Small intestine (tissue), 7 donors: ENCODE measurements around the gene SURF6. TPM values are rescaled to one million over a fixed set of nuclear protein-coding genes. Genes with fewer than 3 reads are reported as not detected.

Experiments
- DNase-seq, 2 donors: peaks; one replicate each; pipeline versions ENCODE4 v3.0.0 to v3.0.0-alpha.2; 2013
- FAIRE-seq: peaks from 2 replicates; lab custom pipeline; 2012; peaks lifted over from hg19 to GRCh38; lab: Jason Lieb, UNC
- H3K27ac ChIP-seq, 3 donors: one replicate each; pipeline ENCODE4 v1.5.1; 2013; ENCODE audit warnings: low read length in 2 of 3, mild to moderate bottlenecking in 2 of 3, control low read depth in 1 of 3, inconsistent platforms in 1 of 3, low read depth in 1 of 3, moderate library complexity in 1 of 3
- H3K27me3 ChIP-seq, 3 donors: one replicate each; pipeline ENCODE4 v1.6.1; 2013; ENCODE audit warnings: low read length in 3 of 3, inconsistent platforms in 1 of 3; ENCODE audit not compliant: control insufficient read depth in 3 of 3, insufficient read depth in 3 of 3
- H3K36me3 ChIP-seq, 3 donors: one replicate each; pipeline ENCODE4 v1.6.1; 2013; ENCODE audit warnings: low read length in 3 of 3, inconsistent platforms in 1 of 3, low read depth in 1 of 3, mild to moderate bottlenecking in 1 of 3, moderate library complexity in 1 of 3; ENCODE audit not compliant: control insufficient read depth in 3 of 3, insufficient read depth in 2 of 3
- H3K4me1 ChIP-seq, 3 donors: one replicate each; pipeline ENCODE4 v1.6.1; 2013; ENCODE audit warnings: low read length in 2 of 3, inconsistent platforms in 1 of 3, low read depth in 1 of 3, mild to moderate bottlenecking in 1 of 3, moderate library complexity in 1 of 3; ENCODE audit not compliant: control insufficient read depth in 3 of 3, insufficient read depth in 2 of 3
- H3K4me3 ChIP-seq, 3 donors: one replicate each; pipeline ENCODE4 v1.5.1; 2013; ENCODE audit warnings: low read length in 3 of 3, control low read depth in 1 of 3, inconsistent platforms in 1 of 3, low read depth in 1 of 3, mild to moderate bottlenecking in 1 of 3, moderate library complexity in 1 of 3
- H3K9me3 ChIP-seq, 2 donors: one replicate each; pipeline ENCODE4 v1.6.1; 2013; ENCODE audit warnings: low read depth in 1 of 2, low read length in 1 of 2; ENCODE audit not compliant: control insufficient read depth in 2 of 2, insufficient read depth in 1 of 2
- WGBS, 3 donors: extraction: QIAGEN DNeasy Blood & Tissue Kit; methylation state at CpG; one replicate each; pipeline ENCODE4 v1.1.7; 2013; 5-methylcytosine and 5-hydroxymethylcytosine counted together
- polyA plus RNA-seq, 4 donors: library from polyadenylated mRNA; stranded (reverse) in 3 of 4; unstranded in 1 of 4; fragments of 200-250 nt in 3 of 4; fragments of 120-200 nt in 1 of 4; gene quantifications; one replicate each; pipeline versions ENCODE4 v1.2.1 to v1.2.3, GENCODE V29; 2013
- donor health status: healthy with polysubstance abuse.
- donor health status: control.
- donor health status: control.
- donor health status: Bipolar disorder and iron deficiency.
- donor health status: healthy.

Gene SURF6
- polyA plus RNA-seq, 4 donors: 23.2 to 48.0 (median 37.0) TPM

DNA sequence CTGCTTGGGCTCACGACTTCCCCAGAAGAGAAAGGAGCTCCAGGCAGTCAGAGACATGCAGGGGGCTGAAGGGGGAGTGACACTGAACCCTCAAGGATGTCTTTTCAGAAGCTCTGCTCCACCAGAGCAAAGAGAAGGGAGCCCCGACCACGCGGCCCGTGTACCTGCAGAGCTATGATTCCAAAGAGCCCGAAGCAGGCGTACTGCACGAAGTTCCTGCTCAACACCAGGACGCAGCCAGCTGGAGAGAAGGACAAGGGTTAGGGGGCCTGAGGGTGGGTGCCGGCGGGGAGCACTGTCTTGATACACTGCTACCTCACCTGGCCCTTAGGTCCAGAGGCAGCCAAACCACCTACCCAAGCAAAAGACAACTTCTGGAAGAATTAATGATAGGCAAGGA, 30.4 kb upstream of the SURF6 start:
- H3K4me1 ChIP-seq: peaks cover 7 to 58% (median 17%) of the 10 kb centered on the region in 3 donors
- FAIRE-seq: no peak

DNA sequence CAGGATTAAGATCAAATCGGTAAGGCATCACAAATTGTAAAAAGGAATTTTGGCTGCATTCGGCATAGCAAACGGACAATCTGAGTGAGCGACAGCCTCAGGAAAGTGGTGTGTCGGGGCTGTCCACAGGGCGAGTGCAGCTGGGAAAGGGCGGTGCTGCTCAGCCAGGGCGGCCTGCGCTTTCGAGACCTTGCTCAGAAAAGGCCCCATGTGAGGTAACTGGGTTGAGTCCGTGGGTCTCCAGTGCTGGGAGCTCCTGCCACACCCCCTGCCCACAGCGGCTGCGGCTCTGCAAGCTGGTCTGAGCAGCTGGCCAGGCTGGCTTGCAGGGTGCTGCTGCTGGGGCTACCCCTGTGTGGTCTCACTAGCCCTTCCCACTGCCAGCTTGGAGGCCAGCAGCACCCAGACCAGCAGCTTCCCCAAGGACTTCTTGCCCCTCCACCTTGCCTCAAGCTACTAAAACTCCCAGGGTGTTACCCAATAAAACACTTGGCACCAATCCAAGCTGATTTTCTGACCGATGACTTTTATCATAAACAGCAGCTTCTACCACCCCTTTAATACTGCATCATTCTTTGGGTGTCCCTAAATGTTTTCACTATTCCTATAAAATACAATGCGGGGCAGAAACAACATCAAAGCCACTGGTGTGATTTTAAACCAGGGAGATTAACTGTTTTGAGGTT, 26.5 kb upstream of the SURF6 start:
- Histone ChIP-seq H3K27me3 (no peaks in the 10 kb centered on the region), H3K4me1 (peaks cover 0 to 58% (median 7%) of the 10 kb centered on the region in 3 donors), H3K36me3 (peaks cover 5 to 95% (median 37%) of the 10 kb centered on the region in 3 donors), H3K27ac (peak overlapping the region in 1 of 3 donors; percentile 4), H3K9me3 (no peaks in the 10 kb centered on the region), H3K4me3 (no peak overlapping the region)
- DNase-seq: no peak
- FAIRE-seq: no peak
- WGBS, 3 donors: 84 to 91% (median 88%) methylated on average over 15 of the region's 15 CpGs

More for the DNA sequence above, 30.4 kb upstream of the SURF6 start:
- H3K36me3 ChIP-seq: peaks cover 11 to 89% (median 37%) of the 10 kb centered on the region in 3 donors
- peak overlapping the region in 1 of 3 donors; percentile 93 for H3K27ac ChIP-seq
- H3K4me3 ChIP-seq: no peak overlapping the region
- no peaks in the 10 kb centered on the region for H3K9me3 ChIP-seq
- 93 to 96% (median 94%) methylated on average over 11 of the region's 11 CpGs for WGBS, 3 donors
- no peak for DNase-seq
- H3K27me3 ChIP-seq: no peaks in the 10 kb centered on the region

DNA sequence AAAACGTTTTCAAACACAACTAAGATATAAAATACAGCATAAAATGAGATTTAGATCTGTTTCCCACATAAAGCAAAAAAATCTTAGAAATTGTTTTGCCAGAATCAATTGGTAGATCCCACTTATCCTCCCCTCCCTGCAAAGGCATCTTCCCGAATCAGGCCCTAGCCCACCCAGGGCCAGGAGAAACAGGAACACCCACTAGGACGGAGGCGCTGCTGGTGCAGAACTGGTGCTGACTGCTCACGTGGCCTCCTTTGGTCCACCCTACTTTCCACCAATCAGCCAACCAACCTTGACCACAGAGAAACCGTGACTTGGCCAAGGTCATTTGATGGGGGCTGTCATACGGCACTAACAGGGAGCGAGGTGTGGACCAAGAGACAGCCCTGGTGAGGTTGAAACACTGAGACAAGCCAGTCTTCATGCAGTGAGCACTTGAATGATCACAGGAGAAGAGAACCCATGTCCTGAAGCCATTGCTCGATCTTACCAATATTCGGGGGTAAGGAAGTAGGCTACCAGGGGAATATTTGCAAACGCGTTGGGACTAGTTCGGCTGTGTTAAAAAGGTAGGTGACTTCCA, 25.6 kb upstream of the SURF6 start:
- H3K36me3 ChIP-seq: peaks cover 5 to 90% (median 29%) of the 10 kb centered on the region in 3 donors
- no peak for DNase-seq
- peak overlapping the region in 1 of 3 donors; percentile 4 for H3K27ac ChIP-seq
- FAIRE-seq: no peak
- H3K4me3 ChIP-seq: no peak overlapping the region
- 79 to 85% (median 83%) methylated on average over 13 of the region's 13 CpGs for WGBS, 3 donors
- H3K27me3 ChIP-seq: no peaks in the 10 kb centered on the region
- peaks cover 0 to 56% (median 2%) of the 10 kb centered on the region in 3 donors for H3K4me1 ChIP-seq
- H3K9me3 ChIP-seq: no peaks in the 10 kb centered on the region

DNA sequence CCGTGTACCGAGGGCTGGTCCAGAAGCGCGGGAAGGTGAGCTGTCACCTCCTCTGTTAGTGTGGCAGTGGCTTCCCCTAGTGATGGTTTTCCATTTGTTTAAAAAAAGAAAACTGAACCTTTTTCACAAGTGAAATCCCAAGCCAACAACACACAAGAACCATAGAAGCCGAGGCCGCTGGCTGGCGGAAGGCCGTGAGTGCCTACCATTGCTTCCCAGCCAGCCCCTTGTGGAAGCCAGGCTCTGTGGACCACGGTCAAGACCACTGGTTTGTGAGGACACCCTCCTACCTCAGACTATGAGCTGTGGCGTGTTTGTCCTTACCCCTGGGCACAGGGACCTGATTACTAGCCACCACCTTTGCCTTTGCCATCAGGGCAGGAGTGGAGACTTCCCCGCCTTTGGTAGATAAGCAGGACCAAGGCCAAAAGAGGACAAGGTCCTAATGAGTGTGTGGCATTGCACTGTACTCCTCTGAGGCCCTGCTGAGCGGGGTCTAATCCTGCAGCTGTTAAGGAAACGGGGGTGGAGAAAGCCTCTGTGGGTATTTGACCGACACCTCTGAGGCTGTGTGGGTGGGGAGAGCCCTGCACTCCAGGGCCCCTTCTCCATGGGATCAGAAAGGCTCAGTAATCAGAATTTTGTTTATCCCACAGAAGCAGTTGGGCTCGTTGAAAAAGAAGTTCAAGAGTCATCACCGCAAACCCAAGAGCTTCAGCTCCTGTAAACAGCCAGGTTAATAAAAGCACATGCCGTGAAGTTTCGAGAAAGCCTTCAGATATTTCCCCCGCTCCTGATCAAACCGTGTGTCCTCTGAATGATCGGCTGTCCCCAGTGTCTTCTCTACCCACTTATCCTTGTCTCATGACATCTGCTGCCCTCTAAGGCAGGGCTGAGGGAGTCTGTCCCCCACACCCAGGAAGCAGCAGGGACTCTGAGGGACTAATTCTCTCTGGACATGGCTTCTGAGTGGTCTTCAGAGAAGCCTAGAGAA, 24.7 kb upstream of the SURF6 start:
- H3K36me3 ChIP-seq: peaks cover 5 to 84% (median 21%) of the 10 kb centered on the region in 3 donors
- peak overlapping the region; percentile 10 to 67 (median 52) for H3K27ac ChIP-seq
- DNase-seq (peak in 1 of 2 donors; percentile 92), FAIRE-seq (no peak)
- no peaks in the 10 kb centered on the region for H3K9me3 ChIP-seq
- peaks cover 0 to 53% (median 2%) of the 10 kb centered on the region in 3 donors for H3K4me1 ChIP-seq
- H3K27me3 ChIP-seq: no peaks in the 10 kb centered on the region
- WGBS, 3 donors: 47 to 68% (median 55%) methylated on average over 21 of the region's 21 CpGs
- H3K4me3 ChIP-seq: no peak overlapping the region

DNA sequence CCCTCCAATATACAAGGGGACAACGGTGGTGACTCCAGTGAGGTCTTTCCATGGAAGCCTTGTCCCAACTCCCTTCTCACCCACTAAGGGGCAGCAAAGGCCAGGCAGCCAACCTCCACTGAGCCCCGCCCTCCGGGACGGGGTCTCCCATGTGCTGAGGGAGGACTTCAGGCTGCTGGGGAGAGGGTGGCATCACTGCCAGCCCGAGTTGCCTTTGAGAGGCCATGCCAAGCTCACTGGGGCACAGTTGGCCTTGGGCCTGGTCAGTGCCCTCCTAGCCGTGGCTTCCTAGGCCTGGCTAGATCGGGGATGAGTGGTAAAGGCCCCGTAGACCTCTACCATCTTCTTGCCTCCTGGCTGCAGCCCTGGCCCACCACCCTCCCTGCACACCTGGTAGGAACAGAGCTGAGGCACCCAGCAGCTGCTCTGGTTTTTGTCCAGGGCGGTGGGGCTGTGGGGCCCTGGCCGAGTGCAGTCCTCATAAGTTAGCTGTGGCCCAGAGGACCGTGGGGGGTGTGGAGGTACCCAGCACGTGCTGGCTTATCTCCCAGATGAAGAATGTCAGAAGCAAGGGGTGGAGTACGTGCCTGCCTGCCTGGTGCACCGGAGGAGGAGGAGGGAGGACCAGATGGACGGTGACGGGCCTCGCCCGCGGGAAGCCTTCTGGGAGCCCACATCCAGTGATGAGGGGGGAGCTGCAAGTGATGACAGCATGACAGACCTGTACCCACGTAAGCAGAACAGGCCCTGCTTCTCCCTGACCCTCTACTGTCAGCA, 23.6 kb upstream of the SURF6 start:
- peaks cover 2 to 56% (median 2%) of the 10 kb centered on the region in 3 donors for H3K4me1 ChIP-seq
- H3K9me3 ChIP-seq: no peaks in the 10 kb centered on the region
- H3K27me3 ChIP-seq: no peaks in the 10 kb centered on the region
- peak in 1 of 2 donors; percentile 37 for DNase-seq
- peaks cover 3 to 77% (median 16%) of the 10 kb centered on the region in 3 donors for H3K36me3 ChIP-seq
- H3K27ac ChIP-seq: peak overlapping the region in 1 of 3 donors; percentile 46
- FAIRE-seq: no peak
- no peak overlapping the region for H3K4me3 ChIP-seq
- WGBS, 3 donors: 39 to 62% (median 53%) methylated on average over 18 to 20 of the region's 20 CpGs

DNA sequence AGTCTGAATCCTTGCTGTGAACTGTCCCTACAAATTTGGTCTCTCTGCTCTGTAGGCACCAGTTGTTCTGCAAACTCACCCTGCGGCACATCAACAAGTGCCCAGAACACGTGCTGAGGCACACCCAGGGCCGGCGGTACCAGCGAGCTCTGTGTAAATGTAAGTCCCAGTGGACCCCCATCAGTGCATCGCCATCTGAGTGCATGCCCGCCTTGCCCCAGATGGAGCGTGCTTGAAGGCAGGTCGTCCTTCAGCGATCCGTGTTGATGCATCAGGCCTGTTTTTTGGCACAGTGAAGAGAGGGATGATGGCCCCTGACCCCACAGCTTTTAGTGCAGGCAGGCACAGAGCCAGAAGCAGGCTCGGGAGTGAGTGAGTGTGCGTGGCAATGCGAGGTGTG, 21.7 kb upstream of the SURF6 start:
- DNase-seq (no peak), FAIRE-seq (no peak)
- H3K36me3 ChIP-seq: peaks cover 0 to 78% (median 8%) of the 10 kb centered on the region in 3 donors
- H3K4me3 ChIP-seq: peak overlapping the region in 1 of 3 donors; percentile 69
- 80 to 84% (median 84%) methylated on average over 14 of the region's 14 CpGs for WGBS, 3 donors
- no peaks in the 10 kb centered on the region for H3K9me3 ChIP-seq
- H3K27ac ChIP-seq: no peak overlapping the region
- H3K4me1 ChIP-seq: peaks cover 2 to 56% (median 2%) of the 10 kb centered on the region in 3 donors
- no peaks in the 10 kb centered on the region for H3K27me3 ChIP-seq

DNA sequence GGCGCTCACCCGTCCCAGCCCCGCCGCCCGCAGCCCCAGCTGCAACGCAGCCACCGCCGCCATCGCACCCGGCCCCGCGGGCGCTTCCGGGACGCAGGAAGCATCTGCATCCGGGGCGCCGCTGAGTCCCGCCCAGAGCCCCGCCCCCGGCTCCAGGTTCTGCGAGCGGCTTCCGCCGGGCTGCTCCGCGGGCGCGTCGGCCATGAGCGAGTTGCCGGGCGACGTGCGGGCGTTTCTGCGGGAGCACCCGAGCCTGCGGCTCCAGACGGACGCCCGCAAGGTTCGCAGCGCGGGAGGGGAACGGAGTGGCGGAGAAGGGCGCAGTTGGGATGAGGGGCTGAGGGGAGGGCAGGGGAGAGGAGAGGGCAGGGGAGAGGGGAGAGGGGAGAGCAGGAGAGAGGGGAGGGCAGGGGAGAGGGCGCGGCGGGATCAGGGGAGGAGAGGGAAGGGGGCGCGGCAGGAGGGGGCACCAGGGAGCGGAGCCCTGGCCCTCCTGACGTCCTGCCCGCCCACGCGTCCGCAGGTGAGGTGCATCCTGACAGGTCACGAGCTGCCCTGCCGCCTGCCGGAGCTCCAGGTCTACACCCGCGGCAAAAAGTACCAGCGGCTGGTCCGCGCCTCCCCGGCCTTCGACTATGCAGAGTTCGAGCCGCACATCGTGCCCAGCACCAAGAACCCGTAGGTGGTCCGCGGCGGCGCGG, 20.6 kb upstream of the SURF6 start, which contains the start of the genes SURF1 and SURF2:
Gene SURF1, minus strand, starts transcription at position 97 of the 701 bp plus-strand sequence. Its CDS starts 34 bp downstream, at position 63.
Gene SURF2, plus strand, starts transcription at position 160 of the 701 bp plus-strand sequence. Its CDS starts 43 bp downstream, at position 203.
- peaks cover 0 to 52% (median 2%) of the 10 kb centered on the region in 3 donors for H3K4me1 ChIP-seq
- H3K4me3 ChIP-seq: peak within 1 kb of the TSS; percentile 77 to 82 (median 79)
- DNase-seq (peak; percentile 86 to 95), FAIRE-seq (no peak)
- H3K36me3 ChIP-seq: peaks cover under 1 to 78% (median 7%) of the 10 kb centered on the region in 3 donors
- peak within 1 kb of the TSS; percentile 15 to 75 (median 49) for H3K27ac ChIP-seq
- H3K27me3 ChIP-seq: no peaks in the 10 kb centered on the region
- no peaks in the 10 kb centered on the region for H3K9me3 ChIP-seq
- WGBS, 3 donors: 0 to 1% (median 1%) methylated on average over 46 to 78 of the region's 78 CpGs
